Activated CD8-positive, alpha-beta memory T cell treated with anti-CD3 and anti-CD28 coated beads, Interleukin-2, amount 50 U/mL, for 48 hours (primary cell): ENCODE data around the gene SLAMF9.

Source experiments
- DNase-seq: peaks from one replicate; pipeline ENCODE4 v3.0.0-alpha.2; 2020

Gene SLAMF9

GRCh38 chr1:159974350-159974965 lies 20.4 kb upstream of the SLAMF9 start:
- no peak for DNase-seq

GRCh38 chr1:159973350-159973940 lies 19.4 kb upstream of the SLAMF9 start:
- DNase-seq, result no peak

GRCh38 chr1:159972443-159973205 lies 18.6 kb upstream of the SLAMF9 start:
- no peak for DNase-seq

GRCh38 chr1:159970932-159971342 lies 16.9 kb upstream of the SLAMF9 start:
- no peak for DNase-seq

- no peak for DNase-seq
Observed at GRCh38 chr1:159968901-159969300, 14.9 kb upstream of the SLAMF9 start.

- no peak for DNase-seq
Observed at GRCh38 chr1:159965263-159965662, 11.2 kb upstream of the SLAMF9 start.

- no peak for DNase-seq
Observed at GRCh38 chr1:159964144-159964543, 10.1 kb upstream of the SLAMF9 start.

- DNase-seq, result no peak
Observed at GRCh38 chr1:159962176-159962575, 8.1 kb upstream of the SLAMF9 start.

GRCh38 chr1:159961636-159962035 lies 7.6 kb upstream of the SLAMF9 start:
- DNase-seq, result no peak

- DNase-seq, result no peak
Observed at GRCh38 chr1:159960721-159961381, 6.8 kb upstream of the SLAMF9 start.

- no peak for DNase-seq
Observed at GRCh38 chr1:159959451-159959850, 5.4 kb upstream of the SLAMF9 start.

- DNase-seq, result no peak
Observed at GRCh38 chr1:159958719-159959380, 4.8 kb upstream of the SLAMF9 start.

- DNase-seq, result no peak
Observed at GRCh38 chr1:159957824-159958268, 3.8 kb upstream of the SLAMF9 start.

GRCh38 chr1:159955456-159955855 lies 1.4 kb upstream of the SLAMF9 start:
- DNase-seq, result no peak

- no peak for DNase-seq
Observed at GRCh38 chr1:159952932-159953331, 1.1 kb downstream of the SLAMF9 start.

- DNase-seq, result no peak
Observed at GRCh38 chr1:159951551-159951950, 2.5 kb downstream of the SLAMF9 start.

GRCh38 chr1:159951016-159951415 lies 3.0 kb downstream of the SLAMF9 start:
- peak; percentile 18 for DNase-seq

- DNase-seq, result no peak
Observed at GRCh38 chr1:159949981-159950381, 4.1 kb downstream of the SLAMF9 start.

GRCh38 chr1:159949123-159949522 lies 4.9 kb downstream of the SLAMF9 start:
- DNase-seq, result no peak

- no peak for DNase-seq
Observed at GRCh38 chr1:159947942-159948341, 6.1 kb downstream of the SLAMF9 start.

- peak; percentile 36 for DNase-seq
Observed at GRCh38 chr1:159946242-159947187, 7.5 kb downstream of the SLAMF9 start.
